Measurements from ENCODE around the gene GFY.

- TF ChIP-seq JUN (IDR thresholded peaks at IDR 0.05; ENCODE audit: borderline replicate concordance, insufficient read depth, insufficient read length, low read depth) (no peak), CTCF (IDR thresholded peaks at IDR 0.05; ENCODE audit: extremely low read depth in 1 of 2, insufficient read depth in 1 of 2, low read depth in 1 of 2, low read length in 2 of 2) (no peak), EZH2 (IDR thresholded peaks at IDR 0.05; ENCODE audit: borderline replicate concordance, low read depth, low read length, severe bottlenecking) (no peak), POLR2A (IDR thresholded peaks at IDR 0.05; ENCODE audit: low read depth, low read length) (no peak), POLR2AphosphoS5 (IDR thresholded peaks at IDR 0.05; ENCODE audit: insufficient read depth, low read depth, low read length) (no peak), MAX (IDR thresholded peaks at IDR 0.05; ENCODE audit: insufficient read depth, insufficient read length) (no peak), FOS (IDR thresholded peaks at IDR 0.05; ENCODE audit: borderline replicate concordance, insufficient read depth, low read length) (no peak), MYC (IDR thresholded peaks at IDR 0.05; ENCODE audit: low read depth, low read length) (no peak), GATA2 (IDR thresholded peaks at IDR 0.05; ENCODE audit: insufficient read depth, insufficient read length, low read depth, low read length) (no peak)
Measured at GRCh38 chr19:49407482-49408015, 17.6 kb upstream of the GFY start.

Measured in endothelial cell of umbilical vein (primary cell).